ENCODE results near the gene SLC39A1.

DNA sequence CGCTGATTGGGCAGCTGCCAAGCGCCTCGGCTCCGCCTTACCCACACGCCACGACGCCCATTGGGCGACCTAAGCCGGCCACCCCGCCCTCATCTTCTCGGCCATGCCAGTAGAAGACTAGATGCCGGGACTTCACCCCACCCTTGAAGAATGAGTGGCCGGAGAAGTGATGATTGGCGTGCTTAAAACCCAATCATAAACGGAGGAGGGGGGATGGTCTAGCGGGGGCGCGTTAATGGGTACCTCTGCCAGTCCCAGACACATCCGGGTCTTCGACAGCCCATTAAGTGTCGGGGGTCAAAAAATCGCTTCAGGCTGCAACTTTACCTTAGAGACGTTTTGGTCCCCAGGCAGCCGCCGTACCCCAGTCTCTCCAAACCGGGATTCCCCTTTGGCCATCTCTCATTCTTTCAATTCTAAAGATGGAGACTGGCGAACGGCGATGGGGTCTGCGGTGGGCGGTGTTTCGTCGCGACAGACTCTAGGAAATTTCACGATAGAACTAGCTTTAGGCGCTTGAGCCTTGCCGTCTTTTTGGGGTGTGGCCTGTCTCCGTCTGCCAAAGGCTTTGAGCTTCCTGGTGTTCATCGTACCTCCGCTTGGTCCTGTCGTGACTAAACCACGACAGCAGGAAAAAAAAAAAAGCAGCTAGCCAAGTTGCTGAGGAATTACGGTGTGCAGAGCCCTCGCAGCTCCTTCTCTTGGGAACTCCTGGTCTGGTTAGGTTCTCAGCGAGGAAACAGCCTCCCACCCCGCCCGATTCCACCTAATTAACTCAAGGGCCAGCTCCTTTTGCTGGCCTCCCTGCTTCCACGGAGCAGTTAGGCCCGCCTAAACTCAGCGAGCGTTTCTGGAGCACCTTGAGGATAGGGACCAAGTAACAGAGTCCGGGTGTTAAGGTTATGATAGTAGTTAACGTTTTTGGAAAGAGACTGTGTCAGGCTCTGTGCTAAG is 40.1 kb downstream of the SLC39A1 start, which contains the start of gene GATAD2B:
- TF ChIP-seq, protein P1, sequence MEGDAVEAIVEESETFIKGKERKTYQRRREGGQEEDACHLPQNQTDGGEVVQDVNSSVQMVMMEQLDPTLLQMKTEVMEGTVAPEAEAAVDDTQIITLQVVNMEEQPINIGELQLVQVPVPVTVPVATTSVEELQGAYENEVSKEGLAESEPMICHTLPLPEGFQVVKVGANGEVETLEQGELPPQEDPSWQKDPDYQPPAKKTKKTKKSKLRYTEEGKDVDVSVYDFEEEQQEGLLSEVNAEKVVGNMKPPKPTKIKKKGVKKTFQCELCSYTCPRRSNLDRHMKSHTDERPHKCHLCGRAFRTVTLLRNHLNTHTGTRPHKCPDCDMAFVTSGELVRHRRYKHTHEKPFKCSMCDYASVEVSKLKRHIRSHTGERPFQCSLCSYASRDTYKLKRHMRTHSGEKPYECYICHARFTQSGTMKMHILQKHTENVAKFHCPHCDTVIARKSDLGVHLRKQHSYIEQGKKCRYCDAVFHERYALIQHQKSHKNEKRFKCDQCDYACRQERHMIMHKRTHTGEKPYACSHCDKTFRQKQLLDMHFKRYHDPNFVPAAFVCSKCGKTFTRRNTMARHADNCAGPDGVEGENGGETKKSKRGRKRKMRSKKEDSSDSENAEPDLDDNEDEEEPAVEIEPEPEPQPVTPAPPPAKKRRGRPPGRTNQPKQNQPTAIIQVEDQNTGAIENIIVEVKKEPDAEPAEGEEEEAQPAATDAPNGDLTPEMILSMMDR (IDR thresholded peaks at IDR 0.05; ENCODE audit: insufficient read depth, low read length) = no peak
- TF ChIP-seq, protein P2, sequence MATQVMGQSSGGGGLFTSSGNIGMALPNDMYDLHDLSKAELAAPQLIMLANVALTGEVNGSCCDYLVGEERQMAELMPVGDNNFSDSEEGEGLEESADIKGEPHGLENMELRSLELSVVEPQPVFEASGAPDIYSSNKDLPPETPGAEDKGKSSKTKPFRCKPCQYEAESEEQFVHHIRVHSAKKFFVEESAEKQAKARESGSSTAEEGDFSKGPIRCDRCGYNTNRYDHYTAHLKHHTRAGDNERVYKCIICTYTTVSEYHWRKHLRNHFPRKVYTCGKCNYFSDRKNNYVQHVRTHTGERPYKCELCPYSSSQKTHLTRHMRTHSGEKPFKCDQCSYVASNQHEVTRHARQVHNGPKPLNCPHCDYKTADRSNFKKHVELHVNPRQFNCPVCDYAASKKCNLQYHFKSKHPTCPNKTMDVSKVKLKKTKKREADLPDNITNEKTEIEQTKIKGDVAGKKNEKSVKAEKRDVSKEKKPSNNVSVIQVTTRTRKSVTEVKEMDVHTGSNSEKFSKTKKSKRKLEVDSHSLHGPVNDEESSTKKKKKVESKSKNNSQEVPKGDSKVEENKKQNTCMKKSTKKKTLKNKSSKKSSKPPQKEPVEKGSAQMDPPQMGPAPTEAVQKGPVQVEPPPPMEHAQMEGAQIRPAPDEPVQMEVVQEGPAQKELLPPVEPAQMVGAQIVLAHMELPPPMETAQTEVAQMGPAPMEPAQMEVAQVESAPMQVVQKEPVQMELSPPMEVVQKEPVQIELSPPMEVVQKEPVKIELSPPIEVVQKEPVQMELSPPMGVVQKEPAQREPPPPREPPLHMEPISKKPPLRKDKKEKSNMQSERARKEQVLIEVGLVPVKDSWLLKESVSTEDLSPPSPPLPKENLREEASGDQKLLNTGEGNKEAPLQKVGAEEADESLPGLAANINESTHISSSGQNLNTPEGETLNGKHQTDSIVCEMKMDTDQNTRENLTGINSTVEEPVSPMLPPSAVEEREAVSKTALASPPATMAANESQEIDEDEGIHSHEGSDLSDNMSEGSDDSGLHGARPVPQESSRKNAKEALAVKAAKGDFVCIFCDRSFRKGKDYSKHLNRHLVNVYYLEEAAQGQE (IDR thresholded peaks at IDR 0.05; ENCODE audit: insufficient replicate concordance, low read depth) = no peak
- TF ChIP-seq POLR2AphosphoS5 (IDR thresholded peaks at IDR 0.05; ENCODE audit: low read depth) = peak; percentile 38

Data from HL-60 (cell line).